GM19438 (cell line): ENCODE measurements around the gene OR2H1.

Source experiments
- ATAC-seq: cut with Tn5 transposase; IDR thresholded peaks from one replicate; pipeline ENCODE4 v1.9.1; 2021; ENCODE audit warnings: low read depth; ENCODE audit not compliant: unreplicated experiment

Gene OR2H1

DNA sequence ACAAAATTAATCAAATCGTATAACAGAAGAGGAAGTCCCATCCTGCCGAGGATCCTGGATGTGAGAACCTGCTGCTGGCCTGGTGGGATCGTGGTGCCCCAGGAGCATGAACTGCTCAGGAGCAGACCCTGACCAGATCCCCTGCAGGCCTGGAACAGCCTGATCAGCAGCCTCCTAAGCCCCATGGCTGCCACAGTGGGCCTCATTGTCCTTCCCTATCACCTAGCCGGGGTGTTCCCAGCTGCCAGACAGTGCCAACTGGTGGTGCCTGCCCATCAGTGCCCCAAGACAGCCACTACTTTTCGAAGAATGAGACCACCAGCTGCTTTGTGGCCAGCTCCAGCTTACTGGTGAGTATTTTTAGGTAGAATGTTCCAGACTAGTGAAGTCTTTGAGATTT, 50.4 kb downstream of the OR2H1 start:
- no peak for ATAC-seq

GRCh38 chr6:29509239-29509638, 52.3 kb downstream of the OR2H1 start:
- ATAC-seq = no peak

DNA sequence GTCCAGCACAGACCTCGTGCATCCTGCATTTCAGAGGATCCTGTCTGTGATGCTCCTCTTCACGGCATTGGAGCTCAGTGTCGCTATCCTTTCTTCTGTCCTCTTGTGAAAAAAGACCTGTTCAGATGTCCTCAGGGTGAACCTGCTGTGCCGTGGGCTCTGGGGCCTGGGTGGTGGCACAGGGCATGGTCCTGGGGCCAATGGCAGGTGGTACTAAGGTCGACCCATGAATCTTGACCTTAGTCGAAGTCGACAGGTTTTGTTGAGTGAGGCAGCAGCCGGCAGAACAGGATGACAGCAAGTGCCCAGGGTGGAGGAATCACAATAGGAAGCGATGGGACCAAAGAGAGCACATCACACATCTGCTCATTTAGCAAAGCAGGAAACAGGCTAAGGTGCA, 52.8 kb downstream of the OR2H1 start:
- no peak for ATAC-seq

DNA sequence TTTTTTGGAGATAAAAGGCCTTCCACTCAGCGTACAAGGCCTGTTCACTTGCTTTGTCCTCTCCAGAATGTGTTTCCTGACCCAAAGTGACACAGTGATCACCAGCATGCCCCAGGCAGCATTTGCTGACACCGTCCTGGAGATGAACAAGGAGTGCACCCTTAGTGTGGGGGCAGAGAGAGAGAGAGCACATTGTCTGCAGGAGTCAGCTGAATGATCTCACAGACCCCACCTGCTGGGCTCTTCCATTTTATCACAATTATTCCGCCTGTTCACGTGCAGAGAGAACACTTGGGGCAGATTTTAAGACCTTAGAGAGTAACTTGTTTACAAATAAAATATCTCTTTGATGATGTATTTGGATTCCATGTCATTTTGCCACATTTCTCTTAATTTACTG, 53.2 kb downstream of the OR2H1 start:
- no peak for ATAC-seq

DNA sequence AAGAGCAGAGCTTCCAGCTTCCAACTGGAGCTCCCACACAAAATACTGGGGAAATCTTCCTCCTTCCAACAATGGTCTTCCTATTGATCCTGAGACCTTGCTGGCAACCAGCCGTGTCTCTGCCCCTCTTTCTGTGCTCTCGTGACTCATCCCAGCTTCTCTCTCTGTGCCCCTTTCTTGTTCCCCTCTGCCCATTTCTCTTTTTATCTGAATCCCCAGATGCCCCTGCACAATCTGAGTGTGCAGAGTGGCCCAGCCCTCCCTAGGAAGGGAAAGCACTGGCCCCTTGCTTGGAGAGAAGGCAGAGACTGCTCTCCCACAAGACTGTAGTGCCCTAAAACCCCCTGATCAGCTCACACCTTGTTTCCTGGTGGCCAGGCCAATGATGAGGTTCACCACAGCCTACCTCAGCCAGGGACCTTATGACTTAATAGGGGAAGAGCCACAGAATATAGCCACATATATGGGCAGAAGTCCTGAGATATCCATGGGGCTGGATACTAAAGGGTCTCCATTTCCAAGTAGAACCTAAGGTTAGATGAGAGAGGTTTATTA, 53.9 kb downstream of the OR2H1 start:
- no peak for ATAC-seq
